ENCODE data around the gene DDX28.
"Not testable (repeated sequence)": the region's sequence is repeated elsewhere in the genome, so short reads cannot be mapped to it uniquely, and the experiment has no call there.

The DDX28 gene

DNA sequence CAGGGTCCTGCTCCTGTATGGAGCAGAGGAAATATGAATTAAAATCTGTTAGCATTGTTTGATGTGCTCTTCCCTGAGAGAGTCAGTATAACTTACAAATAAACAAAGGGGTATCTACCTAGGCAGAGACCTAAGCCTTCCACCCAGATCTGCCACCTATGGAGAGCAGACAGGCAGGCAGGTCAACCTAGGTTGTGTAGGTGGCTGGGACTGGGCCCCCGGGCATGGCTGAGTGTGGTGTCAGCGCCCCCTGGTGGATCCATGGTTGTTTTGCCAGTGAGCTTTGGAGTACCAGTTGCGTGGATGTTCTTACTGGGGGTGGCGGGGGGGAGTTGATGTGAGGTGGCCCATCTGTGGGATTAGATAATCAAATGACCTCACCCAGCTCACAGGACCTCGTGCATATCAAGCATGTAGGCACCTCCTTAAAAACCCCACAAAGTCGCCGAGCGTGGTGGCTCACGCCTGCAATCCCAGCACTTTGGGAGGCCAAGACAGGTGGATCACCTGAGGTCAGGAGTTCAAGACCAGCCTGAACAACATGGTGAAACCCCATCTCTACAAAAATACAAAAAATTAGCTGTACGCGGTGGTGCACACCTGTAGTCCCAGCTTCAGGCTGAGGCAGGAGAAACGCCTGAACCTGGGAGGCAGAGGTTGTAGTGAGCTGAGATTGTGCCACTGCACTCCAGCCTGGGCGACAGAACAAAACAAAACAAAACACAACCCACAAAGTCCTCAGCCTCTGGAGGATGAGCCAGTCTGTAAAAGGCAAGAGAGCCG, 17.7 kb upstream of the DDX28 start:
- no peak overlapping the region for H3K4me3 ChIP-seq (ENCODE audit: control insufficient read depth, low read depth, low read length)
- peak; percentile 60 for DNase-seq (ENCODE audit: low read depth)
- TF ChIP-seq, protein P1, sequence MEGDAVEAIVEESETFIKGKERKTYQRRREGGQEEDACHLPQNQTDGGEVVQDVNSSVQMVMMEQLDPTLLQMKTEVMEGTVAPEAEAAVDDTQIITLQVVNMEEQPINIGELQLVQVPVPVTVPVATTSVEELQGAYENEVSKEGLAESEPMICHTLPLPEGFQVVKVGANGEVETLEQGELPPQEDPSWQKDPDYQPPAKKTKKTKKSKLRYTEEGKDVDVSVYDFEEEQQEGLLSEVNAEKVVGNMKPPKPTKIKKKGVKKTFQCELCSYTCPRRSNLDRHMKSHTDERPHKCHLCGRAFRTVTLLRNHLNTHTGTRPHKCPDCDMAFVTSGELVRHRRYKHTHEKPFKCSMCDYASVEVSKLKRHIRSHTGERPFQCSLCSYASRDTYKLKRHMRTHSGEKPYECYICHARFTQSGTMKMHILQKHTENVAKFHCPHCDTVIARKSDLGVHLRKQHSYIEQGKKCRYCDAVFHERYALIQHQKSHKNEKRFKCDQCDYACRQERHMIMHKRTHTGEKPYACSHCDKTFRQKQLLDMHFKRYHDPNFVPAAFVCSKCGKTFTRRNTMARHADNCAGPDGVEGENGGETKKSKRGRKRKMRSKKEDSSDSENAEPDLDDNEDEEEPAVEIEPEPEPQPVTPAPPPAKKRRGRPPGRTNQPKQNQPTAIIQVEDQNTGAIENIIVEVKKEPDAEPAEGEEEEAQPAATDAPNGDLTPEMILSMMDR (conservative IDR thresholded peaks at IDR 0.05; ENCODE audit: control insufficient read depth, insufficient read depth, low read depth, low read length) = peak; percentile 84

DNA sequence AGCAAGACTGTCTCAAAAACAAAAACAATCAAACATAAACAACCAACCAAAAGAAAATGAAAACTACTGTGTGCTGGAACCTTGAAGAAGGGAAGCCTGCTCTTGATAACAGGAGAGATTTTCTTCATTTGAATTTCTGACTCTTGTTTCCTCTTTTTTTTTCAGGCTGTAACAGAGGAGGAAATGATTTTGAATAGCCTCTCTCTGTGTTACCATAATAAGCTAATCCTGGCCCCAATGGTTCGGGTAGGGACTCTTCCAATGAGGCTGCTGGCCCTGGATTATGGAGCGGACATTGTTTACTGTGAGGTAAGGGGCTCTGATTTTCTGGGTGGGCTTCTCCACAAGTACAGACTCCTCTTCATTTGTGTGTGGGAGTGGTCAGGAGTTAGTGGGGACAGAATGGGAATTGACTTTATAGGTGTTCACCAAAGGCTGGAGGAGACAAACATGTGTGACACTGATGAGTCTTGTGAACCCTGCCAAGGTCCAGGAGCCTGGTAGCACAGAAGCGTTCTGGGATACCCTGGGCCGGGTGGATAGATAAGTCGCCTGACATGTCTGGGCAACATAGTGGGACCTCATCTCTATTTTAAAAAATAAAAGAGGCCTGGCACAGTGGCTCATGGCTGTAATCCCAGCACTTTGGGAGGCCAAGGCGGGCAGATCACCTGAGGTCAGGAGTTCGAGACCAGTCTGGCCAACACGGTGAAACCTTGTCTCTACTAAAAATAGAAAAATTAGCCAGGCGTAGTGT, 15.0 kb upstream of the DDX28 start:
- TF ChIP-seq, protein P1 (conservative IDR thresholded peaks at IDR 0.05; ENCODE audit: control insufficient read depth, insufficient read depth, low read depth, low read length) = no peak
- DNase-seq (ENCODE audit: low read depth) = no peak
- H3K4me3 ChIP-seq (ENCODE audit: control insufficient read depth, low read depth, low read length) = no peak overlapping the region

DNA sequence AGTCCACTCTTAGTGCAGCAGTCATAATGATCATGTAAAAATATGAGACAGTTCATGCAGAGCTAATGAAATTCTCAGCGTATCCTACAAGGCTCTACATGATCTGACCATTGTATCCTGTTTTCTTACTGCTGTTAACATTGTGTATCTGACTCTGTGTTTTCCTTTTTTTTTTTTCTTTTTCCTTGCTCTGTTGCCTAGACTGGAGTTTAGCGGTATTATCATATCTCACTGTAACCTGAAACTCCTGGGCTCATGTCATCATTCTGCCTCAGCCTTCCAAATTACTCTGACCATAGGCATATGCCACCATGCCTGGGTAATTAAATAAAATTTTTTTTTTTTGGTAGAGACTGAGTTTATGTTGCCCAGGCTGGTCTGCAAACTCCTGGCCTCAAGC, 12.2 kb upstream of the DDX28 start:
- DNase-seq (ENCODE audit: low read depth) = no peak
- TF ChIP-seq, protein P1 (conservative IDR thresholded peaks at IDR 0.05; ENCODE audit: control insufficient read depth, insufficient read depth, low read depth, low read length) = no peak
- no peak overlapping the region for H3K4me3 ChIP-seq (ENCODE audit: control insufficient read depth, low read depth, low read length)

DNA sequence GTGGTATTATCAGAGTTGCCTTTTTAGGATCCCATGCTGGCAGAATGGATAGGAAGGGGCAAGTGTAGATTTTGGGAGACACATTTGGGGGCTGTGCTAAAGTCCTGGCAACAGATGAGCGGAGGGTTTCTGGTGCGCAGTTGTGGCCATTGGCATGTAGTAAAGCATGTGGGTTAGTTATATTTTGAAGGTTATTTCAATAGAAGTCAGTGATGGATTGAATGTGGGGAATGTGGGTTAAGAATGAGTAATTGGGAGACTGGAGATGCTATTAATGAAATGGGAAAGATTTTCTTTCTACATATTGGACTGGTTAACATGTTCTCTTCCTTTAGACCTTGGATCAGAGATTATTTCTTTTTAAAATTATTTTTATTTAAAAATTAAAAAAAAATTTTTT, 10.1 kb upstream of the DDX28 start:
- no peak for DNase-seq (ENCODE audit: low read depth)
- TF ChIP-seq, protein P1 (conservative IDR thresholded peaks at IDR 0.05; ENCODE audit: control insufficient read depth, insufficient read depth, low read depth, low read length) = no peak
- H3K4me3 ChIP-seq (ENCODE audit: control insufficient read depth, low read depth, low read length) = no peak overlapping the region

DNA sequence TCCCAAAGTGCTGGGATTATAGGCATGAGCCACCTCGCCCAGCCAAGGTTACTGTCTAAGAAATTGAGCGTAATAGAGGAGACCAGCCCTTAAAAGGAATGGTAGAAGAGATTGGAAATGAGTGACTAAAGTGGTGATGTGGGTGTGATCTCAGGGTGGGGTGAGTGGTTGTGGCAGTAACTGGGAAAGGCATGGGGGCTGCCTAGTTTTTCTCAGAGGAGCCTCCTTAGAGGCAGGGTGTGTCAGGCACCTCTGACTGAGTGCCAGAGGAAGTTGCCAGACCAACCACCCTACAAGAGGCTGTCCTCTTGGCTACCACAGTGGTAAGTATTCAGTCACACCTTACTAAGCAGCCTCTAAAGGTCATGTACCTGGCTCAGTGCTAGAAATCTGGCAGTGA, 8.9 kb upstream of the DDX28 start:
- TF ChIP-seq, protein P1 (conservative IDR thresholded peaks at IDR 0.05; ENCODE audit: control insufficient read depth, insufficient read depth, low read depth, low read length) = no peak
- peak; percentile 21 for DNase-seq (ENCODE audit: low read depth)
- no peak overlapping the region for H3K4me3 ChIP-seq (ENCODE audit: control insufficient read depth, low read depth, low read length)

DNA sequence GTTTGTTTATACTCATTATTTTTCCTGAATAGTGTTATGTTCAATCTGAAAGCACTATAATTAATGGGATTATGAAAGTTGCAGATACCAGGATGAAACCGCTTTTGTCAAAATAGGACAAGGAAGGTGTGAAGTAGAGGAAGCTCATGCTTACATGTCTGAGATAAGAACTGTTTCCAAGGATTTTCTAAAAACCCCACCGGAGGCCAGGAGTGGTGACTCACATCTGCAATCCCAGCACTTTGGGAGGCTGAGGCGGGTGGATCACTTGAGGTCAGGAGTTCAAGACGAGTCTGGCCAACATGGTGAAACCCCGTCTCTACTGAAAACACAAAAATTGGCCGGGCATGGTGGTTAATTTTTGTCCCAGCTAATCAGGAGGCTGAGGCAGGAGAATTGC, 7.1 kb upstream of the DDX28 start:
- not testable (repeated sequence) for H3K4me3 ChIP-seq (ENCODE audit: control insufficient read depth, low read depth, low read length)
- DNase-seq (ENCODE audit: low read depth) = peak; percentile 62

DNA sequence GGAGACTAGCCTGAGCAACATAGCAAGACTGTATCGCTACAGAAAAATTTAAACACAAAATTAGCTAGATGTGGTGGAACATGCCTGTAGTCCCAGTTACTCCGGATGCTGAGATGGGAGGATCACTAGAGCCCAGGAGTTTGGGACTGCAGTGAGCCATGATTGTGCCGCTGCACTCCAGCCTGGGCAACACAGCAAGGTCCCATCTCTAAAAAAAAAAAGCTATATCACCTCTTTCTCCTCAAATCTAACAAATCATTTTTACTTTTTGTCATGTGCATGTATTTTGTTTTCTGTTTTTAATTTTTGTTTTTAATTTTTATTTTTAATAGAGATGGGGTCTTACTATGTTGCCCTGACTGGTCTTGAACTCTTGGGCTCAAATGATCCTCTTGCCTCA, 6.0 kb upstream of the DDX28 start:
- TF ChIP-seq, protein P1 (conservative IDR thresholded peaks at IDR 0.05; ENCODE audit: control insufficient read depth, insufficient read depth, low read depth, low read length) = no peak
- DNase-seq (ENCODE audit: low read depth) = no peak
- no peak overlapping the region for H3K4me3 ChIP-seq (ENCODE audit: control insufficient read depth, low read depth, low read length)
